Hepatocyte (in vitro differentiated cells): ENCODE results near the gene ANKFN1. TPM values are rescaled to one million over a fixed set of nuclear protein-coding genes. Genes with fewer than 3 reads are reported as not detected.

Source experiments
- DNase-seq: peaks from one replicate; pipeline ENCODE4 v3.0.0-alpha.2; 2016; ENCODE audit warnings: low spot score
- H2AFZ ChIP-seq: fragments of 200-600 bp; sonication (generic); 2 replicates; pipeline ENCODE4 v1.6.0; 2016; ENCODE audit warnings: antibody characterized with exemption, mild to moderate bottlenecking
- H3K27ac ChIP-seq: fragments of 200-600 bp; sonication (generic); 2 replicates; pipeline ENCODE4 v1.5.1; 2016; ENCODE audit warnings: mild to moderate bottlenecking
- H3K27me3 ChIP-seq: fragments of 200-600 bp; sonication (generic); 2 replicates; pipeline ENCODE4 v1.6.1; 2016
- H3K36me3 ChIP-seq: fragments of 200-600 bp; sonication (generic); replicated peaks from 2 replicates; pipeline ENCODE4 v1.5.1; 2016; ENCODE audit warnings: low read depth; ENCODE audit not compliant: insufficient read depth
- H3K4me1 ChIP-seq: fragments of 200-600 bp; sonication (generic); 2 replicates; pipeline ENCODE4 v1.5.1; 2016; ENCODE audit warnings: mild to moderate bottlenecking, moderate library complexity; ENCODE audit not compliant: insufficient read depth
- H3K4me2 ChIP-seq: fragments of 200-600 bp; sonication (generic); 2 replicates; pipeline ENCODE4 v1.6.0; 2016
- H3K4me3 ChIP-seq: fragments of 200-600 bp; sonication (generic); 2 replicates; pipeline ENCODE4 v1.5.1; 2016; ENCODE audit warnings: mild to moderate bottlenecking
- H3K79me2 ChIP-seq: fragments of 200-600 bp; sonication (generic); 2 replicates; pipeline ENCODE4 v1.6.0; 2017; ENCODE audit warnings: mild to moderate bottlenecking
- H3K9me2 ChIP-seq: fragments of 200-600 bp; sonication (generic); replicated peaks from 2 replicates; pipeline ENCODE4 v1.6.0; 2017; ENCODE audit warnings: mild to moderate bottlenecking; ENCODE audit not compliant: insufficient read depth
- H3K9me3 ChIP-seq: fragments of 200-600 bp; sonication (generic); 2 replicates; pipeline ENCODE4 v1.5.1; 2016; ENCODE audit warnings: low read depth, mild to moderate bottlenecking
- H4K20me1 ChIP-seq: fragments of 200-600 bp; sonication (generic); 2 replicates; pipeline ENCODE4 v1.6.0; 2016; ENCODE audit warnings: mild to moderate bottlenecking; ENCODE audit not compliant: insufficient read depth, poor library complexity, severe bottlenecking
- CTCF ChIP-seq: fragments of 200-600 bp; sonication (generic); IDR thresholded peaks from 2 replicates; pipeline ENCODE4 v1.5.1; 2016; ENCODE audit warnings: antibody characterized with exemption, mild to moderate bottlenecking; ENCODE audit not compliant: poor library complexity
- EZH2 ChIP-seq: fragments of 200-600 bp; sonication (generic); IDR thresholded peaks from 2 replicates; pipeline ENCODE4 v1.6.1; 2016; ENCODE audit warnings: antibody characterized with exemption, mild to moderate bottlenecking, borderline replicate concordance
- EZH2phosphoT487 ChIP-seq: fragments of 200-600 bp; sonication (generic); IDR thresholded peaks from one replicate; pipeline ENCODE4 v1.6.1; 2018; ENCODE audit warnings: antibody characterized with exemption, mild to moderate bottlenecking, low read depth, moderate library complexity; ENCODE audit not compliant: unreplicated experiment, severe bottlenecking
- WGBS: methylation state at CpG from one replicate; pipeline ENCODE4 v1.1.6; 2016; ENCODE audit warnings: low lambda C conversion rate; ENCODE audit errors: missing lambda C conversion rate; 5-methylcytosine and 5-hydroxymethylcytosine counted together
- polyA plus RNA-seq: library from polyadenylated mRNA; unstranded; fragments of >200 nt; fragmentation: Nextera tagmentation; extraction: Ambion mirVana; gene quantifications from 2 replicates; pipeline ENCODE4 v1.2.1, GENCODE V29; 2016
- total RNA-seq: library from RNA; depleted of rRNA; stranded (reverse); fragments of >200 nt; gene quantifications from 2 replicates; pipeline ENCODE4 v1.2.3, GENCODE V29; 2014

The ANKFN1 gene
- total and polyA plus RNA-seq, 2 experiments from 2014 or later = 0.10 to 1.2 TPM

- no peaks in the 10 kb centered on the region for H3K4me1 ChIP-seq
- no peak for DNase-seq
- H3K4me3 ChIP-seq = no peak overlapping the region
- no peaks in the 10 kb centered on the region for H3K79me2 ChIP-seq
- no peak overlapping the region for H3K4me2 ChIP-seq
- no peak overlapping the region for H3K27ac ChIP-seq
- no peaks in the 10 kb centered on the region for H3K36me3 ChIP-seq
- no peak for TF ChIP-seq EZH2phosphoT487
- TF ChIP-seq EZH2 = no peak
- no peak for TF ChIP-seq CTCF
- no peaks in the 10 kb centered on the region for H3K27me3 ChIP-seq
- H2AFZ ChIP-seq = no peak overlapping the region
- WGBS = 84% methylated on average over 1 of the region's 1 CpG
- no peaks in the 10 kb centered on the region for H4K20me1 ChIP-seq
- no peaks in the 10 kb centered on the region for H3K9me3 ChIP-seq
- H3K9me2 ChIP-seq = no peaks in the 10 kb centered on the region
These were observed 38.8 kb upstream of the ANKFN1 start for GRCh38 chr17:56114469-56114868.

GRCh38 chr17:56119191-56119590, 34.1 kb upstream of the ANKFN1 start:
- DNase-seq = no peak
- Histone ChIP-seq H3K9me2 (no peaks in the 10 kb centered on the region), H3K4me1 (no peaks in the 10 kb centered on the region), H3K27ac (no peak overlapping the region), H3K36me3 (no peaks in the 10 kb centered on the region), H3K4me2 (no peak overlapping the region), H4K20me1 (no peaks in the 10 kb centered on the region), H3K27me3 (no peaks in the 10 kb centered on the region), H3K79me2 (no peaks in the 10 kb centered on the region), H3K9me3 (no peaks in the 10 kb centered on the region), H2AFZ (no peak overlapping the region), H3K4me3 (no peak overlapping the region)
- 74% methylated on average over 2 of the region's 2 CpGs for WGBS
- TF ChIP-seq EZH2phosphoT487 (no peak), EZH2 (no peak), CTCF (no peak)

- 81% methylated on average over 4 of the region's 4 CpGs for WGBS
- Histone ChIP-seq H3K27ac (no peak overlapping the region), H3K9me3 (no peaks in the 10 kb centered on the region), H4K20me1 (no peaks in the 10 kb centered on the region), H3K4me2 (no peak overlapping the region), H3K79me2 (no peaks in the 10 kb centered on the region), H3K36me3 (no peaks in the 10 kb centered on the region), H3K4me3 (no peak overlapping the region), H3K9me2 (no peaks in the 10 kb centered on the region), H3K4me1 (no peaks in the 10 kb centered on the region), H2AFZ (no peak overlapping the region), H3K27me3 (no peaks in the 10 kb centered on the region)
- DNase-seq = no peak
- TF ChIP-seq CTCF (no peak), EZH2 (no peak), EZH2phosphoT487 (no peak)
These were observed 33.3 kb upstream of the ANKFN1 start for GRCh38 chr17:56119936-56120335.
